ENCODE results near the gene MZT2A.
A peak's percentile ranks its signal among the peaks of the same experiment; 100 is the strongest.
"Not testable (repeated sequence)": the region's sequence is repeated elsewhere in the genome, so short reads cannot be mapped to it uniquely, and the experiment has no call there.

Gene MZT2A

DNA sequence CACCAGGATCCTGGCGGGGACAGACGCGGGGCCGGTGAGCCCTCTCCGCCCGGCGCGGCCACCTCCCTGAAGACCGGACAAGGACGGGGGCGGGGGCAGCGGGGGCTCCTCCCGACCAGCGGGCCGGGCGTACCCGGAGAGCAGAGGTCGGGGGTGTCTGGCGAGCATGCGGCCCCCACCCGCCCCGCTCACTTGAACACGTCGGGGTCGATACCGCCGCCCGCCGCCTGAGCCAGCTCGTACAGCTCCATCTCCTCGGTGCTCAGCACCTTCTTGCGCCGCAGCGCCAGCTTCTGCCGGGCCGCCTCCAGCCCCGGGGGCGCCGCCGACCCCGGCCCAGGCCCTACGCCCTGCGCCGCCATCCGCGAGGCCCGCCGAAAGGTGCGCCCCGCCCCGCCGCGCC is at the start of gene MZT2A:
TSS of gene MZT2A (minus strand) at position 383 of the 403 bp plus-strand sequence. CDS start at position 362, 21 bp downstream.
- DNase-seq, result not testable (repeated sequence)

- DNase-seq, result not testable (repeated sequence)
Measured at GRCh38 chr2:131538856-131539255, 46.7 kb upstream of the MZT2A start.

DNA sequence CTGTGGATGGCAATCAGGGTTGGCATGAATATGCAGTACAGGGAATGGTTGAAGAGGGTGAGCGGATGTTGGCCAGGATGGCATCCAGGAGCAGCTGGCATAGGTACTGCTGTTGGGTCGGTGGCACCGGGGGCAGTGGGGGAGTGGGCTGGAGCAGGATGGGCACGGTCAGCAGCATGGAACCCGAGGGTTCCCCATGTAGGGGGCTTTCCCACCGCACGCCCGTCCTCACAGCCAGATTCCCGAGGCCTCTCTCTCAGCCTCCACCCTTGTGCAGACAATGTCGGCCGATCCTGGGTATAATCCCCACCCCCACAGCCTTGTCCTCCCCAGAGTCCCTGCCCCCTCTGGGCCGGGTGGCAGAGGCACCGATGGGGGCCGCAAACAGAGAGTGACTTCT is 44.6 kb upstream of the MZT2A start:
- DNase-seq, result not testable (repeated sequence)

GRCh38 chr2:131535951-131536826 is 44.0 kb upstream of the MZT2A start:
- not testable (repeated sequence) for DNase-seq

GRCh38 chr2:131535526-131535925 is 43.3 kb upstream of the MZT2A start:
- no peak for DNase-seq

DNA sequence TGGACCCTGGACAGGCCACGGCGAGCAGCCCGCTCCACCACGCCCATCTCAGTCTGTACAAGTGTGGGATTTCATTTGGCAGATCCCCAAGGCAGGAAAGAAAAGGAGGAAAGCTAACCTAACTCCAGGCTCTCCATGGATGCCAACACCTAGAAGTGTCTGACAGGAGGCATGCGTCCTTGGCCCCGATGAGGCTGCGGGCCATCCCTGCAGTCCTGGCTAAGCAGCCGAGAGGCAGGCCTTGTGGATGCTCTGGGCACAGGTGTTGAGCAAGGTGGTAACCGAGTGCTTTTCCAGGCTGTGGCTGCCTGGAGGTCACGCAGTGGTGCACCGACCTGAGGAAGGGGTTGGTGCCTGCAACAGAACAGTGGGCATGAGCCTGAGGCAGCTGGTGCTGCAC is 42.8 kb upstream of the MZT2A start:
- not testable (repeated sequence) for DNase-seq

DNA sequence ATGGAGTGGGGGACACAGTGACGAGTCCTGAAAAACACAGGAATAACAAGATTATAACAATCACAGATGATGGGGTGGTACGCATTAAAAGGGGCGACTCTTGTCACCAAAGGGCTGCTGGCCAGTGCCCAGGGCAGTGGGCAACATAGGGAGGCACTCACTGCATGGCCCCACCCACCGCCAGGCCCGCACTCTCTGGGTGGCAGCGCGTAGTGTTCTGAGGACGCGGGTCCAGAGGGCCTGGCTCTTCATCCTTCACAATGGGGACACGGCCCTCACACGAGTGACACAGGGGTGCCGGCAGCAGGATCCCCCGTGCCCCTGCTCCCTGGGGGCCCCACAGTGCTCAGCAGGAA is 42.1 kb upstream of the MZT2A start:
- DNase-seq, result not testable (repeated sequence)

DNA sequence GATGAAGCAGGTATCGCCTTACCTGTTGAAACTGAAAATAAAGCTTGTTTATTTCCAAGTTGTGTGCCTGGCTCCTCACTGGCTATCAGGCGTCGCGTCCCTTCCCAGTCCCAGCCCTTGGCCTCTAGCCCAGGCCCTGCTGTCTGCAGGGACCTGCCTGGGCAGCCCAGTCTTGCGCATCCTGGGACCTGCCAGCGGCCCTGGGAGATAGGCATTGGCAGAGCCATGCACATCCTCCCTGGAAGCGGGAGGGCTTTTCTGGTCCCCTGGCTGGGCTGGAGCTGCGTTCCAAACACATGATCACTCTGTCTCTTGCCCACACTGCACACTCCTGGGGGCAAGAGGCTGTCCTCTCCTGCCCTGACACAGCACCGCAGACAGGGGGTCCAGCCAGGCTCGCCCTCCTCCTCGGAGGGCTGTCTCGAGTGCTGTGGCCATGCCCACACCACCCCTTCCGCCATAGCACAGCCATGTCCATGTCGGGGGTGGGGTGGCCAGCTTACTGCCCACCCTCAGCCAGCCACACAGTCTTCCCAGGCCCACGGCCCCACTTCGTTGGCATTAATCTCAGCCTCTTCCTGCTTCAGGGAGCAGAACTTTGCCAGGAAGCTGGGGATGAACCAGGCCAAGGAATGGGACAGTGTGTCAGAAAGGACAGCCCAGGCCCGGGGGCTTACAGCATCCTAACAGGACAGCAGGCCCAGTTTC is 41.6 kb upstream of the MZT2A start:
- not testable (repeated sequence) for DNase-seq

GRCh38 chr2:131532723-131533608 is 40.8 kb upstream of the MZT2A start:
- DNase-seq, result not testable (repeated sequence)

DNA sequence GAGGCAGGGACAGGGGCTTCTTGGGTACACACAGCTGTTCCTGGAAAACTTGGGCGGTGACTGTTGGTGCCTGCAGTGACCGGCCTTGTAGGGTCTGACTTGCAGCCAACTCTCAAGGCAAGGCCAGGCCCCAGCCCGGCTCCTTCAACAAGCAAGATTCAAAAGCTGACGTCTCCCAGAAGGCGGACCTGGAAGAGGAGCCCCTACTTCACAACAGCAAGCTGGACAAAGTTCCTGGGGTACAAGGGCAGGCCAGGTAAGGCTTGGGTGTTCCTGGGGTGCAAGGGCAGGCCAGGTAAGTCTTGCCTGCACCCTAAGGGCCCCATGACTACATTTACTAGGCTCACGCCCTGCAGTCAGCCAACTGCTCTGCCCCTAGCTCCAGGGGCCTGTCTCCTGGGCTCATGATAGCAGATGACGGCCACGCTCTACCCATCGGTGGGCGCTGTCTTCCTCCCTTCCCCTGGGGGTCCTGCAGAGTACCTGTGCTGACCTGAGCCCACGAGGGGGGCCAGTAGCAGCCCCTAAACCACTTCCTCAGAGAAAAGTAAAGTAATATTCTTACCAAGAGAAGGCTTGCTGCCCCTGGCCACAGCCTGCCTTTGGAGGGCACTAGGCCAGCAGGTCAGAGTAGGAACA is 39.5 kb upstream of the MZT2A start:
- DNase-seq, result not testable (repeated sequence)

DNA sequence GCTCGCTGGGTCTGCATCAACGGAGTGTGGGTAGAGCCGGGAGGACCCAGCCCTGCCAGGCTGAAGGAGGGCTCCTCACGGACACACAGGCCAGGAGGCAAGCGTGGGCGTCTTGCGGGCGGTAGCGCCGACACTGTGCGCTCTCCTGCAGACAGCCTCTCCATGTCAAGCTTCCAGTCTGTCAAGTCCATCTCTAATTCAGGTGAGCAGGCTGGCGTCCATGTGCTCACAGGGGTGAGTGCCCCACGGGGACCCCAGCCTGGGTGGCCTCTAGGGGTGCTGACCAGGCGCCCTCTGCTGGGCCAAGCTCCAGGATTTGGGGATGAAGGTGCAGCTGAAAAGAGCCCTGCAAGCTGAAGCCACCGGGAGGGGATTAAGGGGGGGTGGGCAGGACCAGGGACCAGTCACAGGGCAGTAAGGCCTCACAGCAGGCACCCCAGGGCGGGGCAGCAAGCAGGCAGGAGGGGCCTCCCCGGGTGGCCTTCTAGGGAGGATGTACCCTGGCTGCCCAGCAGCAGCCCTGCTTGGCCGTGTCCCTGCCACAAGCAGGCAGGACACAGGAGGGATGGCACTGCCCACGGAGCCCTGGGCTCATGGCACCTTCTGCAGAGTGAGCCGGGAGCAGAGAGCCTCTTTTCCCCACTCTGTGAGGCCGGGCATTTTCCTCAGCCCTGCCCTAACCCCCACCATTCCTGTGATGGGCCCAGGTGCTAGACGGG is 38.6 kb upstream of the MZT2A start:
- DNase-seq, result not testable (repeated sequence)

GRCh38 chr2:131529864-131530445 is 37.8 kb upstream of the MZT2A start:
- DNase-seq, result not testable (repeated sequence)

- not testable (repeated sequence) for DNase-seq
Measured at GRCh38 chr2:131528981-131529863, 37.0 kb upstream of the MZT2A start.

GRCh38 chr2:131527131-131528001 is 35.2 kb upstream of the MZT2A start, which contains the start of gene CCDC74A:
TSS of gene CCDC74A (plus strand) at chr2:131527888. CDS start at chr2:131527971, 83 bp downstream.
- DNase-seq, result peak; percentile 46

DNA sequence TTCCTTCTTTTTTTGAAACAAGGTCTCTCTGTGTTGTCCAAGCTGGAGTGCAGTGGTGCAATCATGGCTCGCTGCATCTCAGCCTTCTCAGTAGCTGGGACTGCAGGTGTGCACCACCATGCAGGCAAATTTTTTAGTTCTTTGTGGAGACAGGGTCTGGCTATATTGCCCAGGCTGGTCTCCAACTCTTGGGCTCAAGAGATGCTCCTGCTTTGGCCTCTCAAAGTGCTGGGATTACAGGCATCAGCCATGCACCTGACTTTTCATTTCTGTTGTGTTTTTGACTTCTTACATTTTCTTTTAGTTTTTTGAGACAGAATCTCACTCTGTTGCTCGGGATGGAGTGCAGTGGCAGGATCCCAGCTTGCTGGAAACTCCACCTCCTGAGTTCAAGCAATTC is 33.1 kb upstream of the MZT2A start:
- not testable (repeated sequence) for DNase-seq

DNA sequence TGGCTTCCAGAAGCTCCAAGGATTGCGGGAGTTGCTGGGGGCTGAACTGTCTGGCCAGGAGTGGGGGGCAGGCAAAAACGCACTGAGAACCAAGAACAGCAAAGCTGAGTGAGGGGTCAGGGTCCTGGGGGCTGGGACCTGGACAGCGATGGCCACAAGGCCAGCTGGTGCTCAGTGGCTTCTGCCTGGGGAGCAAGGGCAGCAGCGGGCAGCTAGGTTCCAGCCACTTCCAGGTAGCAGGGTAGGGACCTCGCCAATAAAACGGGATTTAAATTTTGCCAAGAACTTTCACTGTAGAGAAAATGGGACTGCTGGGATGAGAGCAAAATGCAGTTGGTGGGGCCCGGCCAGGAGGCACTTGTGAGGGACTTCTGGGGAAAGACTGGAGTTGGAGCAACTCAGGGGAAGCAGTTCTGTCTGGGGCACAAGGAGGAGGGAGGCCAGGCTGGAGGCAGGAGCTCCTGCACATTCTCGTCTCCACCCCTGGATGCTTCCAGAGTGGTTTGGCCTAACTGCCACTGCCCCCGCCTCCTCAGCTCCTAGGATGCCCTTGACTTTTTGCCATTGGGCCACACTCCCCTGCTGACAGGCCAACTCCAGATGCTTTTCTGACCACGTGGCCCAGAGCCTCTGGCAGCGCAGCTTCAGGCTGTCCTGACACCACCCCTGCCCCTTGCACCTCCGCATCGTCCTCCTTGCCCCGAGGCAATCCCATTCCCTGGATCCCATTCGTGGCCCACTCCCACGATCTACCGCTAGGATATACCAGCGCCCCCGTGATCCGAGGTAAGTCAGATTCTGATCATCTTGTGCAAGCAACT is 30.0 kb upstream of the MZT2A start:
- no peak for DNase-seq

GRCh38 chr2:131521524-131521923 is 29.3 kb upstream of the MZT2A start:
- DNase-seq, result not testable (repeated sequence)

- DNase-seq, result no peak
Measured at GRCh38 chr2:131520526-131520925, 28.3 kb upstream of the MZT2A start.
